ENCODE results near the gene SLC44A1. TPM values are rescaled to one million over a fixed set of nuclear protein-coding genes. Genes with fewer than 3 reads are reported as not detected.
A peak's percentile ranks its signal among the peaks of the same experiment; 100 is the strongest.
"Not testable (repeated sequence)": the region's sequence is repeated elsewhere in the genome, so short reads cannot be mapped to it uniquely, and the experiment has no call there.

The SLC44A1 gene
- polyA plus RNA-seq, 2 of the 4 experiments (the other 2 are of a cell fraction): 19.6 to 27.2 TPM

- Histone ChIP-seq H3K27ac (no peak overlapping the region), H3K9me3 (no peaks in the 10 kb centered on the region), H3K4me3 (no peak overlapping the region), H3K4me2 (0 out of 3 replicates have a peak overlapping the region, but pooled peaks have one; percentile 12), H3K4me1 (peaks cover 28% of the 10 kb centered on the region)
- CTCF ChIA-PET: interaction anchor here (0.9 to 1.2 kb wide), 2 partner anchors 13 to 16 kb away, joined by 3 read pairs; no protein-coding TSS in a partner anchor
- no peak; a peak in 1 of 6 replicates for ATAC-seq
- TF ChIP-seq FOXS1 (CRISPR knock-in tag; IDR thresholded peaks at IDR 0.05) (no peak), E2F6 (IDR thresholded peaks at IDR 0.05; ENCODE audit: borderline replicate concordance, low read depth) (no peak), PHF8 (IDR thresholded peaks at IDR 0.05; ENCODE audit: borderline replicate concordance, low read depth) (no peak), REST (IDR thresholded peaks at IDR 0.05) (no peak), JUN (IDR thresholded peaks at IDR 0.05) (no peak), ZSCAN20 (CRISPR knock-in tag; IDR thresholded peaks at IDR 0.05) (no peak), MAFK (IDR thresholded peaks at IDR 0.05; ENCODE audit: partially characterized antibody) (peak; percentile 33)
- 61% methylated on average over 4 of the region's 4 CpGs for WGBS (ENCODE audit: missing lambda C conversion rate)
- no peak for DNase-seq (ENCODE audit: low read depth in 1 of 2, low spot score in 1 of 2)
- POLR2A ChIA-PET: interaction anchor here (0.9 to 3.5 kb wide), 2 partner anchors 10 to 43 kb away, joined by 3 to 15 read pairs; partner anchors contain the start of gene SLC44A1
- no peak for FAIRE-seq
Measured at GRCh38 chr9:105254226-105254625, 9.8 kb downstream of the SLC44A1 start.

GRCh38 chr9:105255421-105255820 lies 11.0 kb downstream of the SLC44A1 start:
- H3K4me2 ChIP-seq: 0 out of 3 replicates have a peak overlapping the region, but pooled peaks have one; percentile 15
- no peak overlapping the region for H3K4me3 ChIP-seq
- ChIA-PET CTCF (no interaction called here), POLR2A (interaction anchor here (3.5 kb wide), 1 partner anchor 11 kb away, joined by 15 read pairs; the partner anchor contains the start of gene SLC44A1)
- DNase-seq (ENCODE audit: low read depth in 1 of 2, low spot score in 1 of 2) (no peak), FAIRE-seq (no peak), ATAC-seq (no peak)
- H3K4me1 ChIP-seq: peaks cover 40% of the 10 kb centered on the region
- no peaks in the 10 kb centered on the region for H3K9me3 ChIP-seq
- TF ChIP-seq SREBF2 (IDR thresholded peaks at IDR 0.05) (no peak), POLR2A (IDR thresholded peaks at IDR 0.05; ENCODE audit: low read length) (no peak), MAFK (IDR thresholded peaks at IDR 0.05; ENCODE audit: partially characterized antibody) (no peak), JUNB (IDR thresholded peaks at IDR 0.05) (no peak), CHD4 (IDR thresholded peaks at IDR 0.05; ENCODE audit: borderline replicate concordance) (no peak), CHD2 (IDR thresholded peaks at IDR 0.05; ENCODE audit: low read length, partially characterized antibody) (no peak), FOSL2 (IDR thresholded peaks at IDR 0.05) (no peak), FOSL2 (CRISPR knock-in tag; IDR thresholded peaks at IDR 0.05) (no peak), USF2 (IDR thresholded peaks at IDR 0.05) (no peak), NFE2L2 (conservative IDR thresholded peaks at IDR 0.05; ENCODE audit: low read length) (no peak), EHF (CRISPR knock-in tag; IDR thresholded peaks at IDR 0.05) (no peak), RARB (CRISPR knock-in tag; IDR thresholded peaks at IDR 0.05) (no peak), PHF8 (IDR thresholded peaks at IDR 0.05; ENCODE audit: borderline replicate concordance, low read depth) (no peak), HES2 (IDR thresholded peaks at IDR 0.05) (no peak)
- H3K27ac ChIP-seq: no peak overlapping the region

GRCh38 chr9:105256569-105256968 lies 12.1 kb downstream of the SLC44A1 start:
- DNase-seq (ENCODE audit: low read depth in 1 of 2, low spot score in 1 of 2); H3K27ac ChIP-seq; H3K4me3 ChIP-seq; H3K4me2 ChIP-seq; FAIRE-seq; POLR2A ChIA-PET; ATAC-seq; H3K9me3 ChIP-seq: not testable (repeated sequence)
- CTCF ChIA-PET: interaction anchor here (0.7 to 1.2 kb wide), 2 partner anchors 12 to 159 kb away, joined by 3 read pairs; partner anchors contain the start of gene SLC44A1
- 98% methylated on average over 4 of the region's 4 CpGs for WGBS (ENCODE audit: missing lambda C conversion rate)
- peaks cover 38% of the 10 kb centered on the region for H3K4me1 ChIP-seq
